Neural crest cell (in vitro differentiated cells): ENCODE measurements around the gene PACRG. TPM values are rescaled to one million over a fixed set of nuclear protein-coding genes. Genes with fewer than 3 reads are reported as not detected.
A peak's percentile ranks its signal among the peaks of the same experiment; 100 is the strongest.

Experiments used
- DNase-seq: peaks from one replicate; pipeline ENCODE4 v3.0.0; 2021; ENCODE audit warnings: low read depth, mixed read lengths, low spot score
- H3K27ac Mint-ChIP-seq: one replicate; pipeline ENCODE4 v1.8.0; 2021; ENCODE audit warnings: mild to moderate bottlenecking, mixed read lengths; ENCODE audit not compliant: unreplicated experiment
- H3K27me3 Mint-ChIP-seq: 2 replicates; pipeline ENCODE4 v1.8.0; 2021; ENCODE audit warnings: low read depth, mild to moderate bottlenecking, mixed read lengths
- H3K36me3 Mint-ChIP-seq: 2 replicates; pipeline ENCODE4 v1.8.0; 2021; ENCODE audit warnings: low read depth, mild to moderate bottlenecking, mixed read lengths
- H3K4me1 Mint-ChIP-seq: 2 replicates; pipeline ENCODE4 v1.8.0; 2021; ENCODE audit warnings: mixed read lengths
- H3K4me3 Mint-ChIP-seq: one replicate; pipeline ENCODE4 v1.8.0; 2021; ENCODE audit warnings: mild to moderate bottlenecking, mixed read lengths
- H3K9me3 Mint-ChIP-seq: 2 replicates; pipeline ENCODE4 v1.8.0; 2021; ENCODE audit warnings: mixed read lengths
- CTCF ChIP-seq: fragments of 200-600 bp; sonication (generic); conservative IDR thresholded peaks from 2 replicates; pipeline ENCODE4 v1.5.0; 2021; ENCODE audit warnings: antibody characterized with exemption, mild to moderate bottlenecking
- total RNA-seq: library from RNA; stranded (reverse); gene quantifications from 2 replicates; pipeline ENCODE4 v1.2.1, GENCODE V29; 2021

Gene PACRG
- total RNA-seq, 1 donor from 2014 or later: 1.8 TPM

- H3K27ac Mint-ChIP-seq: no peak overlapping the region
- H3K4me3 Mint-ChIP-seq: no peak overlapping the region
- DNase-seq: no peak
- H3K9me3 Mint-ChIP-seq: peaks cover 5% of the 10 kb centered on the region
- H3K27me3 Mint-ChIP-seq: no peaks in the 10 kb centered on the region
- H3K4me1 Mint-ChIP-seq: peaks cover 19% of the 10 kb centered on the region
- peak; percentile 71 for TF ChIP-seq CTCF
- peaks cover 2% of the 10 kb centered on the region for H3K36me3 Mint-ChIP-seq
Measured at GRCh38 chr6:163170294-163170883, 442.6 kb downstream of the PACRG start.

DNA sequence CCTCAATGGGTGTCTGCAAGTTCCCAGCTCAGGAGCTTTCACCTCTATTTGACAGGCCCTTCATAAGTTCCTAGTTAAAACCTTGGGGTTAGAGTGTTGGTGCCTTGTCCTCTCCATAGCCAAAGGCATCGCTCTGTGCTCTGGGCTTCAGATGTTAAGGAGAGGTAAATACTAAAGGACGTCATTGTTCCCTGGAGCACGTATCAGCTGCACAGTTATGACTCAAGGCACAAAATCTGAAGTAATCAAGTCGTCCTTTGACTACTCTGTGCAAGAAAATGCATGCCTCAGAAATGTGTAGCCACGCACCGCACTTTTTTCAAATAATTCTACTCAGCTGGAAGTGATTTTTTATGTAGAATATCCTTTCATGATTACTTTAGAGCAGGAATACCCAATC is 446.0 kb downstream of the PACRG start:
- Mint-ChIP-seq H3K9me3 (peaks cover 5% of the 10 kb centered on the region), H3K36me3 (peaks cover 2% of the 10 kb centered on the region), H3K27me3 (no peaks in the 10 kb centered on the region), H3K4me3 (no peak overlapping the region), H3K27ac (no peak overlapping the region), H3K4me1 (peaks cover 30% of the 10 kb centered on the region)
- no peak for DNase-seq
- no peak for TF ChIP-seq CTCF

DNA sequence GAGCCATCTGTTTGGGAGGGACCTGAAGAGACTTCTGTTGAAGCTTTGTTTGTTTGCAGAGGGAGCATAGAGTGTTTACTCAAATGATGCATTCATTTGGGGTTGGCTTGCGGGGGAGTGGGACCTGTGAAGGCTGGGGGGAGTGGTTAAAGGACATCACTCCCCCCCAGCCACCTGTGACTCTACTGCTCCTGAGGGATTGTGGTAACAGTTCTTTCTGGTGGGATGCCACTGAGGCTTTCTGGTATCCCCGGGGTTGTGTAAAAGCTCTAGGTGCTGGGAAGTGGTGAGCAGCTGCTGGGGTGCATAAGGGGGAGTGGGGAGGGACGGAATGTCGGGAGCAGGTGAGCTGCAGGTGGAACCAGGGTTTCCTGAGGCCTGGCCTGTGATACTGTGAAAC is 447.5 kb downstream of the PACRG start:
- Mint-ChIP-seq H3K4me3 (no peak overlapping the region), H3K27ac (no peak overlapping the region), H3K9me3 (peaks cover 3% of the 10 kb centered on the region), H3K27me3 (no peaks in the 10 kb centered on the region), H3K4me1 (peaks cover 30% of the 10 kb centered on the region), H3K36me3 (peaks cover 2% of the 10 kb centered on the region)
- no peak for TF ChIP-seq CTCF
- DNase-seq: no peak

- no peak for DNase-seq
- no peak overlapping the region for H3K27ac Mint-ChIP-seq
- no peaks in the 10 kb centered on the region for H3K27me3 Mint-ChIP-seq
- no peak for TF ChIP-seq CTCF
- H3K9me3 Mint-ChIP-seq: no peaks in the 10 kb centered on the region
- peaks cover 34% of the 10 kb centered on the region for H3K4me1 Mint-ChIP-seq
- H3K4me3 Mint-ChIP-seq: no peak overlapping the region
- no peaks in the 10 kb centered on the region for H3K36me3 Mint-ChIP-seq
Measured at GRCh38 chr6:163176097-163176496, 448.3 kb downstream of the PACRG start.

DNA sequence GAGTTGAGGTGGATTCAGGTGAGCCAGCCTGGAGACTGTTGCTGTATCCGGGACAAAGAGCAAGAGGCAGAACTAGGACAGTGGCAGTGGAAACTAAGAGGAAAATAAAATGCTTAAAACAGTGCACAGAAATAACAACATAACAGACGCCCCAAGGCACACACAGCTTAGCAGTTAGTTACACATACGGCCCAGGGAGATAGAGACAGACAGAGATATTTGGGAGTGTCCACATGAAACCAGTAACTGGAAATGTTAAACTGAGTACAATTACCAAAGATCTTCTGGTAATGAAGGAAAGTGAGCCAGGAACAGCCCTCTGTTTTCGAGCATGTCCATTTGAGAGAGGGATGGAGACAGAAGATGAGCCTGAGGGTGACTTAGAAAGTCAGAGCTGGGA is 449.2 kb downstream of the PACRG start:
- peaks cover 43% of the 10 kb centered on the region for H3K4me1 Mint-ChIP-seq
- H3K36me3 Mint-ChIP-seq: no peaks in the 10 kb centered on the region
- no peaks in the 10 kb centered on the region for H3K27me3 Mint-ChIP-seq
- no peak for DNase-seq
- H3K9me3 Mint-ChIP-seq: no peaks in the 10 kb centered on the region
- no peak overlapping the region for H3K4me3 Mint-ChIP-seq
- TF ChIP-seq CTCF: no peak
- H3K27ac Mint-ChIP-seq: peak overlapping the region; percentile 4
